ENCODE measurements around the gene STARD7. TPM values are rescaled to one million over a fixed set of nuclear protein-coding genes. Genes with fewer than 3 reads are reported as not detected.

Gene STARD7
- total RNA-seq, 1 experiment from 2014 or later, result 224 TPM

- no peaks in the 10 kb centered on the region for H3K9me3 ChIP-seq
- no peaks in the 10 kb centered on the region for H3K9me3 Mint-ChIP-seq (ENCODE audit: unreplicated experiment)
- TF ChIP-seq CTCF (IDR thresholded peaks at IDR 0.05; ENCODE audit: insufficient read depth in 1 of 2, low read depth in 1 of 2, low read length in 1 of 2, severe bottlenecking in 1 of 2, unreplicated experiment in 1 of 2), result no peak
- ChIA-PET POLR2A (no interaction called here), CTCF (interaction anchor here (0.8 kb wide), 1 partner anchor 108 kb away, joined by 3 read pairs; the partner anchor contains the start of gene ASTL)
- no peak for DNase-seq
- peaks cover 30% of the 10 kb centered on the region for H3K36me3 Mint-ChIP-seq (ENCODE audit: insufficient read depth, unreplicated experiment)
- intact Hi-C loops (cut with micrococcal nuclease; ENCODE audit: unreplicated experiment), result no loop called here
- BruUV-seq (replicated peaks), result no TSS peak
- no peak overlapping the region for H3K4me3 Mint-ChIP-seq (ENCODE audit: unreplicated experiment)
- no peaks in the 10 kb centered on the region for H3K4me1 Mint-ChIP-seq (ENCODE audit: low read depth, unreplicated experiment)
- H3K27me3 ChIP-seq (replicated peaks; ENCODE audit: control insufficient read depth, insufficient read depth, low read length), result no peaks in the 10 kb centered on the region
- H3K27ac Mint-ChIP-seq (ENCODE audit: unreplicated experiment), result no peak overlapping the region
- no peaks in the 10 kb centered on the region for H3K27me3 Mint-ChIP-seq (ENCODE audit: insufficient read depth, unreplicated experiment)
- H3K4me1 ChIP-seq, result no peaks in the 10 kb centered on the region; the same call in 1 of the 2 replicates
- no peak overlapping the region for H3K4me3 ChIP-seq (ENCODE audit: low read depth, low read length)
- no peaks in the 10 kb centered on the region for H3K36me3 ChIP-seq (ENCODE audit: control insufficient read depth, insufficient read depth, low read length)
Observed at GRCh38 chr2:96245609-96246390, 37.2 kb upstream of the STARD7 start.

- no peaks in the 10 kb centered on the region for H3K27me3 Mint-ChIP-seq (ENCODE audit: insufficient read depth, unreplicated experiment)
- TF ChIP-seq CTCF (IDR thresholded peaks at IDR 0.05; ENCODE audit: insufficient read depth in 1 of 2, low read depth in 1 of 2, low read length in 1 of 2, severe bottlenecking in 1 of 2, unreplicated experiment in 1 of 2), result no peak
- Histone ChIP-seq H3K4me3 (ENCODE audit: low read depth, low read length) (no peak overlapping the region), H3K27me3 (replicated peaks; ENCODE audit: control insufficient read depth, insufficient read depth, low read length) (no peaks in the 10 kb centered on the region), H3K9me3 (no peaks in the 10 kb centered on the region), H3K4me1 (no peaks in the 10 kb centered on the region; the same call in 1 of the 2 replicates), H3K36me3 (ENCODE audit: control insufficient read depth, insufficient read depth, low read length) (no peaks in the 10 kb centered on the region)
- no peaks in the 10 kb centered on the region for H3K4me1 Mint-ChIP-seq (ENCODE audit: low read depth, unreplicated experiment)
- intact Hi-C loops (cut with micrococcal nuclease; ENCODE audit: unreplicated experiment), result no loop called here
- ChIA-PET POLR2A (no interaction called here), CTCF (no interaction called here)
- peaks cover 15% of the 10 kb centered on the region for H3K36me3 Mint-ChIP-seq (ENCODE audit: insufficient read depth, unreplicated experiment)
- no TSS peak for BruUV-seq (replicated peaks)
- no peaks in the 10 kb centered on the region for H3K9me3 Mint-ChIP-seq (ENCODE audit: unreplicated experiment)
- no peak overlapping the region for H3K4me3 Mint-ChIP-seq (ENCODE audit: unreplicated experiment)
- no peak overlapping the region for H3K27ac Mint-ChIP-seq (ENCODE audit: unreplicated experiment)
- DNase-seq, result no peak
Observed at GRCh38 chr2:96243843-96244242, 35.2 kb upstream of the STARD7 start.

- Histone ChIP-seq H3K4me1 (no peaks in the 10 kb centered on the region; the same call in 1 of the 2 replicates), H3K4me3 (ENCODE audit: low read depth, low read length) (no peak overlapping the region), H3K36me3 (ENCODE audit: control insufficient read depth, insufficient read depth, low read length) (no peaks in the 10 kb centered on the region), H3K9me3 (no peaks in the 10 kb centered on the region), H3K27me3 (replicated peaks; ENCODE audit: control insufficient read depth, insufficient read depth, low read length) (no peaks in the 10 kb centered on the region)
- peaks cover 13% of the 10 kb centered on the region for H3K36me3 Mint-ChIP-seq (ENCODE audit: insufficient read depth, unreplicated experiment)
- ChIA-PET POLR2A (no interaction called here), CTCF (interaction anchor here (1.5 kb wide), 1 partner anchor 103 kb away, joined by 4 read pairs; the partner anchor contains the start of gene ASTL)
- H3K9me3 Mint-ChIP-seq (ENCODE audit: unreplicated experiment), result no peaks in the 10 kb centered on the region
- no TSS peak for BruUV-seq (replicated peaks)
- no peaks in the 10 kb centered on the region for H3K27me3 Mint-ChIP-seq (ENCODE audit: insufficient read depth, unreplicated experiment)
- H3K4me1 Mint-ChIP-seq (ENCODE audit: low read depth, unreplicated experiment), result no peaks in the 10 kb centered on the region
- H3K27ac Mint-ChIP-seq (ENCODE audit: unreplicated experiment), result no peak overlapping the region
- intact Hi-C loops (cut with micrococcal nuclease; ENCODE audit: unreplicated experiment), result no loop called here
- no peak for DNase-seq
- no peak overlapping the region for H3K4me3 Mint-ChIP-seq (ENCODE audit: unreplicated experiment)
- no peak for TF ChIP-seq CTCF (IDR thresholded peaks at IDR 0.05; ENCODE audit: insufficient read depth in 1 of 2, low read depth in 1 of 2, low read length in 1 of 2, severe bottlenecking in 1 of 2, unreplicated experiment in 1 of 2)
Observed at GRCh38 chr2:96241900-96242611, 33.4 kb upstream of the STARD7 start.
